B cell (primary cell): ENCODE results near the gene LBR. TPM values are rescaled to one million over a fixed set of nuclear protein-coding genes. Genes with fewer than 3 reads are reported as not detected.

Experiments
- ATAC-seq: fragments of 200-7000 bp; cut with Tn5 transposase; one replicate; pipeline ENCODE4 v1.10.0; 2021; ENCODE audit warnings: low read depth, mild to moderate bottlenecking, moderate number of reproducible peaks, moderate library complexity
- CTCF ChIA-PET: fragments of 350-600 bp; sonication (Branson Sonifier 250); formaldehyde crosslinking; loops from one replicate; lab custom pipeline; 2021; ENCODE audit warnings: antibody characterized with exemption, inconsistent platforms; lab: Charles Lee
- POLR2A ChIA-PET: fragments of 350-600 bp; sonication (Branson Sonifier 250); formaldehyde crosslinking; loops from one replicate; lab custom pipeline; 2021; ENCODE audit warnings: antibody characterized with exemption; lab: Charles Lee
- DNase-seq: peaks from one replicate; pipeline ENCODE4 v3.0.0; 2013
- H2AFZ ChIP-seq: 2 replicates; pipeline ENCODE4 v1.6.1; 2012; ENCODE audit warnings: mild to moderate bottlenecking, low read depth, low read length; ENCODE audit not compliant: insufficient read depth, poor library complexity, severe bottlenecking
- H3K27ac ChIP-seq, 2 donors: 1 replicate in 1 of 2; 2 replicates in 1 of 2; pipeline ENCODE4 v1.5.1; 2012 to 2013; ENCODE audit warnings: low read length in 2 of 2, mild to moderate bottlenecking in 2 of 2, moderate library complexity in 1 of 2
- H3K27me3 ChIP-seq, 4 experiments: fragments of 200-600 bp in 1 of 4; sonication (generic) in 1 of 4; replicated peaks in 1 of 4; 1 replicate in 2 of 4; 2 replicates in 2 of 4; pipeline versions ENCODE4 v1.6.1 to v1.7.0; 2013 to 2016; ENCODE audit warnings: low read length in 3 of 4, mild to moderate bottlenecking in 2 of 4, mixed read lengths in 1 of 4, moderate library complexity in 1 of 4; ENCODE audit not compliant: insufficient read depth in 4 of 4, control insufficient read depth in 3 of 4; ENCODE audit errors: control extremely low read depth in 1 of 4
- H3K36me3 ChIP-seq, 2 experiments: replicated peaks in 1 of 2; 1 replicate in 1 of 2; 2 replicates in 1 of 2; pipeline versions ENCODE4 v1.6.1 to v1.7.1; 2013; ENCODE audit warnings: low read length in 1 of 2; ENCODE audit not compliant: insufficient read depth in 2 of 2, control insufficient read depth in 1 of 2; ENCODE audit errors: control extremely low read depth in 1 of 2, extremely low read depth in 1 of 2
- H3K4me1 ChIP-seq, 2 donors: fragments of 200-600 bp in 1 of 2; sonication (generic) in 1 of 2; 1 replicate in 1 of 2; 2 replicates in 1 of 2; pipeline versions ENCODE4 v1.5.1 to v1.6.1; 2013 to 2017; ENCODE audit warnings: low read length in 2 of 2; ENCODE audit not compliant: control insufficient read depth in 2 of 2, insufficient read depth in 2 of 2
- H3K4me2 ChIP-seq: replicated peaks from 2 replicates; pipeline ENCODE3; 2012; ENCODE audit warnings: mild to moderate bottlenecking, low read depth, low read length; ENCODE audit not compliant: poor library complexity, severe bottlenecking
- H3K4me3 ChIP-seq, 5 experiments: fragments of 200-600 bp in 1 of 5; sonication (generic) in 1 of 5; 1 replicate in 3 of 5; 2 replicates in 2 of 5; pipeline versions ENCODE4 v1.5.1 to v1.7.0; 2011 to 2016; ENCODE audit warnings: low read length in 4 of 5, mild to moderate bottlenecking in 4 of 5, low read depth in 2 of 5, control low read depth in 1 of 5, moderate library complexity in 1 of 5; ENCODE audit not compliant: insufficient read depth in 1 of 5; ENCODE audit errors: control extremely low read depth in 1 of 5, extremely low read depth in 1 of 5
- H3K79me2 ChIP-seq: fragments of 200-600 bp; sonication (generic); one replicate; pipeline ENCODE4 v1.6.0; 2016; ENCODE audit warnings: low read length; ENCODE audit not compliant: control insufficient read depth, insufficient read depth
- H3K9ac ChIP-seq: fragments of 200-600 bp; sonication (generic); 2 replicates; pipeline ENCODE4 v1.6.1; 2017; ENCODE audit warnings: mild to moderate bottlenecking, low read length, moderate library complexity
- H3K9me3 ChIP-seq, 3 donors: one replicate each; pipeline versions ENCODE4 v1.6.1 to v1.7.1; 2013; ENCODE audit warnings: low read length in 2 of 3; ENCODE audit not compliant: control insufficient read depth in 2 of 3, insufficient read depth in 1 of 3; ENCODE audit errors: control extremely low read depth in 1 of 3
- H4K20me1 ChIP-seq: 2 replicates; pipeline ENCODE4 v1.6.0; 2012; ENCODE audit warnings: mild to moderate bottlenecking, low read length; ENCODE audit not compliant: insufficient read depth, control insufficient read depth, poor library complexity, severe bottlenecking
- H3K27ac Mint-ChIP-seq: one replicate; pipeline ENCODE4 v1.8.0; 2021; ENCODE audit warnings: mixed read lengths
- H3K27me3 Mint-ChIP-seq: one replicate; pipeline ENCODE4 v1.8.0; 2021; ENCODE audit warnings: mixed read lengths
- H3K4me1 Mint-ChIP-seq: one replicate; pipeline ENCODE4 v1.8.0; 2021; ENCODE audit warnings: mixed read lengths
- H3K4me3 Mint-ChIP-seq: one replicate; pipeline ENCODE4 v1.8.0; 2021; ENCODE audit warnings: mixed read lengths
- H3K9me3 Mint-ChIP-seq: one replicate; pipeline ENCODE4 v1.8.0; 2022; ENCODE audit warnings: mixed read lengths; ENCODE audit not compliant: insufficient read depth
- EZH2 ChIP-seq: IDR thresholded peaks from 2 replicates; pipeline ENCODE4 v1.6.1; 2012; ENCODE audit warnings: borderline replicate concordance, low read depth, mild to moderate bottlenecking, moderate library complexity, low read length; ENCODE audit not compliant: insufficient read depth, poor library complexity, severe bottlenecking
- WGBS: methylation state at CpG from one replicate; pipeline ENCODE4 v1.1.5; 2013; ENCODE audit warnings: missing lambda C conversion rate; ENCODE audit not compliant: insufficient coverage; 5-methylcytosine and 5-hydroxymethylcytosine counted together
- intact Hi-C: fragments of 100-400 bp; cut with micrococcal nuclease; formaldehyde crosslinking; loops from one replicate; pipeline ENCODE4 v1.10.0; 2022
- polyA plus RNA-seq: library from polyadenylated mRNA; depleted of rRNA; stranded (reverse); fragments of >200 nt; gene quantifications from 2 replicates; pipeline ENCODE4 v1.2.3, GENCODE V29; 2012
- total RNA-seq, 2 donors: library from RNA; stranded (reverse); fragments of 120-200 nt in 1 of 2; gene quantifications; 1 replicate in 1 of 2; 2 replicates in 1 of 2; pipeline versions ENCODE4 v1.2.3 to v1.2.4, GENCODE V29; 2013 to 2022
- TF ChIP-seq, protein P1 (sequence below): fragments of 200-600 bp; IDR thresholded peaks from one replicate; pipeline ENCODE4 v1.8.0; 2022; ENCODE audit warnings: antibody characterized with exemption, mild to moderate bottlenecking

LBR gene
- total and polyA plus RNA-seq, 2 donors (not counting 1 experiment from before 2014, with no cell fraction given): 19.3 to 167 TPM

DNA sequence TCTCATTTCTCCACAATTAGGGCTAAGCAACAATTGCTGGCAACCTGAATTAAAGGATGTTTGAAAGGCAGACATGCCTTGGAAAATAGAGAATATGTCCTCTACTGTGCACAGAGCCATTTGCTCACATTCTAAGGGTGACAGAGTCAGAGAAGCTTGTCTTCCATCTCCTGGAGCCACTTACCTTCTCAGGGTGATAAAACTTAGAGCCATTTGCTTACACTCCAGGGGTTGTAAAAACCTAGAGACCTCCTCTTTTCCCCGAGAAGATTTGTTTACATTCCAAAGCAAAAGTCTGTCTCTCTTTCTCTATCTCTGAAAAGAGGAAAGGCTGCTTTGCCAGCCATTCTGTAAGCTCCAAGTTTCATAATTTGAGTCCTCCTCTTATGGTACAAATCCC lies 61.3 kb downstream of the LBR start:
- no peak for DNase-seq
- no peak overlapping the region for H3K27ac ChIP-seq
- no peaks in the 10 kb centered on the region for H3K79me2 ChIP-seq
- POLR2A ChIA-PET: no interaction called here
- WGBS: no CpG with 5 or more reads among the region's 1 CpG
- no peaks in the 10 kb centered on the region for H3K27me3 ChIP-seq
- no peak overlapping the region for H3K4me3 ChIP-seq
- no peaks in the 10 kb centered on the region for H3K36me3 ChIP-seq
- no peak overlapping the region for H3K9ac ChIP-seq
- intact Hi-C loops: no loop called here
- H3K27me3 Mint-ChIP-seq: peaks cover 11% of the 10 kb centered on the region
- no peaks in the 10 kb centered on the region for H3K9me3 ChIP-seq
- TF ChIP-seq EZH2: no peak
- TF ChIP-seq, protein P1, sequence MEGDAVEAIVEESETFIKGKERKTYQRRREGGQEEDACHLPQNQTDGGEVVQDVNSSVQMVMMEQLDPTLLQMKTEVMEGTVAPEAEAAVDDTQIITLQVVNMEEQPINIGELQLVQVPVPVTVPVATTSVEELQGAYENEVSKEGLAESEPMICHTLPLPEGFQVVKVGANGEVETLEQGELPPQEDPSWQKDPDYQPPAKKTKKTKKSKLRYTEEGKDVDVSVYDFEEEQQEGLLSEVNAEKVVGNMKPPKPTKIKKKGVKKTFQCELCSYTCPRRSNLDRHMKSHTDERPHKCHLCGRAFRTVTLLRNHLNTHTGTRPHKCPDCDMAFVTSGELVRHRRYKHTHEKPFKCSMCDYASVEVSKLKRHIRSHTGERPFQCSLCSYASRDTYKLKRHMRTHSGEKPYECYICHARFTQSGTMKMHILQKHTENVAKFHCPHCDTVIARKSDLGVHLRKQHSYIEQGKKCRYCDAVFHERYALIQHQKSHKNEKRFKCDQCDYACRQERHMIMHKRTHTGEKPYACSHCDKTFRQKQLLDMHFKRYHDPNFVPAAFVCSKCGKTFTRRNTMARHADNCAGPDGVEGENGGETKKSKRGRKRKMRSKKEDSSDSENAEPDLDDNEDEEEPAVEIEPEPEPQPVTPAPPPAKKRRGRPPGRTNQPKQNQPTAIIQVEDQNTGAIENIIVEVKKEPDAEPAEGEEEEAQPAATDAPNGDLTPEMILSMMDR: no peak
- H3K4me2 ChIP-seq: no peak overlapping the region
- H4K20me1 ChIP-seq: no peaks in the 10 kb centered on the region
- no peaks in the 10 kb centered on the region for H3K9me3 Mint-ChIP-seq
- H3K4me3 Mint-ChIP-seq: no peak overlapping the region
- no peak overlapping the region for H2AFZ ChIP-seq
- no peaks in the 10 kb centered on the region for H3K4me1 ChIP-seq
- no peak for ATAC-seq
- H3K27ac Mint-ChIP-seq: no peak overlapping the region
- CTCF ChIA-PET: interaction anchor here (0.8 kb wide), 1 partner anchor 48 kb away, joined by 3 read pairs; no protein-coding TSS in a partner anchor
- H3K4me1 Mint-ChIP-seq: peaks cover 6% of the 10 kb centered on the region

DNA sequence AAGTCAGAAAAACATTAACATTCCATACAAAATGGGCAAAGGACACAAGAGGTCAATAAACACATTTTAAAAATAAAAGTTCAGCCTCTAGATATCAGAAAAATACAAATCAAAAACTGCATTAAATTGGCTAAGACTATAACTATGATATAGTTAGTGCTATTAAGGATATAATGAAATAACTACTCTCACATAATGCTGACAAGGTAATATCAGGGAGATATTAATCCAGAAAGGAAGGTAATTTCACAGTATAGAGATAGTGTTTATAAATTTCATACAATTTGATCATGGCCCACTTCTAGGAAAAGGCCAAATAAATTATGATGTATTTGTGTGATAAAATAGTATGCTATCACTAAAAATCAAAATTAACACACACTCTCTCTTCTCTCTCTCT lies 61.8 kb downstream of the LBR start:
- Mint-ChIP-seq H3K27me3 (peaks cover 11% of the 10 kb centered on the region), H3K9me3 (no peaks in the 10 kb centered on the region), H3K27ac (no peak overlapping the region), H3K4me1 (peaks cover 7% of the 10 kb centered on the region), H3K4me3 (no peak overlapping the region)
- H2AFZ ChIP-seq: no peak overlapping the region
- no peaks in the 10 kb centered on the region for H3K27me3 ChIP-seq
- ATAC-seq (no peak), DNase-seq (no peak)
- no peak for TF ChIP-seq EZH2
- TF ChIP-seq, protein P1: no peak
- no peaks in the 10 kb centered on the region for H3K79me2 ChIP-seq
- intact Hi-C loops: no loop called here
- no peaks in the 10 kb centered on the region for H3K4me1 ChIP-seq
- no peak overlapping the region for H3K4me2 ChIP-seq
- H3K4me3 ChIP-seq: no peak overlapping the region
- ChIA-PET CTCF (interaction anchor here (0.8 kb wide), 1 partner anchor 47 kb away, joined by 3 read pairs; no protein-coding TSS in a partner anchor), POLR2A (no interaction called here)
- no peaks in the 10 kb centered on the region for H4K20me1 ChIP-seq
- H3K36me3 ChIP-seq: no peaks in the 10 kb centered on the region
- H3K9ac ChIP-seq: no peak overlapping the region
- no peaks in the 10 kb centered on the region for H3K9me3 ChIP-seq
- no peak overlapping the region for H3K27ac ChIP-seq
